AG04450 (cell line): ENCODE data around the gene PROSER1. TPM values are rescaled to one million over a fixed set of nuclear protein-coding genes. Genes with fewer than 3 reads are reported as not detected.
A peak's percentile ranks its signal among the peaks of the same experiment; 100 is the strongest.

ENCODE experiments used
- CTCF ChIA-PET: fragments of 300-600, 350-600 bp; formaldehyde crosslinking; extraction: SDS; loops from one replicate; lab custom pipeline; 2022; ENCODE audit warnings: antibody characterized with exemption, inconsistent platforms; lab: Charles Lee
- POLR2A ChIA-PET: fragments of 350-600 bp; formaldehyde crosslinking; extraction: SDS; loops from one replicate; lab custom pipeline; 2021; ENCODE audit warnings: antibody characterized with exemption, inconsistent platforms; lab: Yijun Ruan, JAX
- DNase-seq: peaks from one replicate; pipeline ENCODE4 v3.0.0-alpha.2; 2011; ENCODE audit warnings: low read depth, low spot score
- H3K27ac ChIP-seq: one replicate; pipeline ENCODE4 v1.5.1; 2012; ENCODE audit warnings: low read depth, low read length, control low read depth
- H3K27me3 ChIP-seq: one replicate; pipeline ENCODE4 v1.6.0; 2012; ENCODE audit warnings: low read length; ENCODE audit not compliant: control insufficient read depth, insufficient read depth
- H3K4me3 ChIP-seq: 2 replicates; pipeline ENCODE4 v1.5.1; 2011; ENCODE audit warnings: mild to moderate bottlenecking, low read depth, low read length, control low read depth
- H3K9me3 ChIP-seq: 2 replicates; pipeline ENCODE4 v1.5.1; 2012; ENCODE audit warnings: low read length; ENCODE audit not compliant: control insufficient read depth, insufficient read depth
- polyA plus RNA-seq: library from polyadenylated mRNA; depleted of rRNA; stranded (reverse); fragments of >200 nt; gene quantifications from 2 replicates; pipeline ENCODE4 v1.2.3, GENCODE V29; 2011
- TF ChIP-seq, protein P1 (sequence below): IDR thresholded peaks from 2 replicates; pipeline ENCODE4 v1.5.1; 2011; ENCODE audit warnings: low read depth, low read length, control low read depth, inconsistent platforms

The PROSER1 gene
- polyA plus RNA-seq, 1 experiment: 19.4 TPM

DNA sequence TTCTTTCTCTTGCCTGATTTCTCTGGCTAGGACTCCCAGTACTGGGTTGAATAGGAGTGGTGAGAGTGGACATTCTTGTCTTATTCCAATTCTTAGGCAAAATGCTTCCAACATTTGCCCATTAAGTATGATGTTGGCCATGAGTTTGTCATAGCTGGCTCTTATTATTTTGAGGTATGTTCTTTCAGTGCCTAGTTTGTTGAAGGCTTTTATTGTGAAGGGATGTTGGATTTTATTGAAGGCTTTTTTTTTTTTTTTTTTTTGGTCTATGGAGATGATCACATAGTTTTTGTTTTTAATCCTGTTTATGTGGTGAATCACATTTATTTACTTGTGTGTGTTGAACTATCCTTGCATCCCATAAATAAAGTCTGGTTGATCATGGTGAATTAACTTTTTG is 20.2 kb upstream of the PROSER1 start:
- ChIA-PET CTCF (interaction anchor here (0.5 kb wide), 1 partner anchor 17 kb away, joined by 6 read pairs; no protein-coding TSS in a partner anchor), POLR2A (no interaction called here)
- DNase-seq: no peak
- H3K4me3 ChIP-seq: no peak overlapping the region
- H3K27me3 ChIP-seq: no peaks in the 10 kb centered on the region
- H3K9me3 ChIP-seq: no peaks in the 10 kb centered on the region
- TF ChIP-seq, protein P1, sequence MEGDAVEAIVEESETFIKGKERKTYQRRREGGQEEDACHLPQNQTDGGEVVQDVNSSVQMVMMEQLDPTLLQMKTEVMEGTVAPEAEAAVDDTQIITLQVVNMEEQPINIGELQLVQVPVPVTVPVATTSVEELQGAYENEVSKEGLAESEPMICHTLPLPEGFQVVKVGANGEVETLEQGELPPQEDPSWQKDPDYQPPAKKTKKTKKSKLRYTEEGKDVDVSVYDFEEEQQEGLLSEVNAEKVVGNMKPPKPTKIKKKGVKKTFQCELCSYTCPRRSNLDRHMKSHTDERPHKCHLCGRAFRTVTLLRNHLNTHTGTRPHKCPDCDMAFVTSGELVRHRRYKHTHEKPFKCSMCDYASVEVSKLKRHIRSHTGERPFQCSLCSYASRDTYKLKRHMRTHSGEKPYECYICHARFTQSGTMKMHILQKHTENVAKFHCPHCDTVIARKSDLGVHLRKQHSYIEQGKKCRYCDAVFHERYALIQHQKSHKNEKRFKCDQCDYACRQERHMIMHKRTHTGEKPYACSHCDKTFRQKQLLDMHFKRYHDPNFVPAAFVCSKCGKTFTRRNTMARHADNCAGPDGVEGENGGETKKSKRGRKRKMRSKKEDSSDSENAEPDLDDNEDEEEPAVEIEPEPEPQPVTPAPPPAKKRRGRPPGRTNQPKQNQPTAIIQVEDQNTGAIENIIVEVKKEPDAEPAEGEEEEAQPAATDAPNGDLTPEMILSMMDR: no peak
- H3K27ac ChIP-seq: no peak overlapping the region

DNA sequence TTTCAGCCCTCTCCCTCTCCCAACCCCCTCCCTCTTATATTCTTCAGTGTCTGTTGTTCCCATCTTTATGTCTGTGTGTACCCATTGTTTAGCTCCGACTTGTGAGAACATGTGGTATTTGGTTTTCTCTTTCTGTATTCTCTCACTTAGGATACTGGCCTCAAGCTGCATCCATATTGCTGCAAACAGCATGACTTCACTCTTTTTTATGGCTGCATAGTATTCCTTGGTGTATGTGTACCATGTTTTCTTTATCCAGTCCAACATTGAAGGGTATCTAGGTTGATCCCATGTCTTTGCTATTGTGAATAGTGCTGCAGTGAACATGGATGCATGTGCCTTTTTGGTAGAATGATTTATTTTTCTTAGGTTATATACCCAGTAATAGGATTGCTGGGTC is 18.1 kb upstream of the PROSER1 start:
- ChIA-PET CTCF (interaction anchor here (1.2 to 1.7 kb wide), 2 partner anchors 556 kb away, joined by 3 to 9 read pairs; no protein-coding TSS in a partner anchor), POLR2A (no interaction called here)
- H3K27me3 ChIP-seq: no peaks in the 10 kb centered on the region
- H3K9me3 ChIP-seq: no peaks in the 10 kb centered on the region
- H3K27ac ChIP-seq: no peak overlapping the region
- H3K4me3 ChIP-seq: no peak overlapping the region
- no peak for DNase-seq
- TF ChIP-seq, protein P1: no peak

DNA sequence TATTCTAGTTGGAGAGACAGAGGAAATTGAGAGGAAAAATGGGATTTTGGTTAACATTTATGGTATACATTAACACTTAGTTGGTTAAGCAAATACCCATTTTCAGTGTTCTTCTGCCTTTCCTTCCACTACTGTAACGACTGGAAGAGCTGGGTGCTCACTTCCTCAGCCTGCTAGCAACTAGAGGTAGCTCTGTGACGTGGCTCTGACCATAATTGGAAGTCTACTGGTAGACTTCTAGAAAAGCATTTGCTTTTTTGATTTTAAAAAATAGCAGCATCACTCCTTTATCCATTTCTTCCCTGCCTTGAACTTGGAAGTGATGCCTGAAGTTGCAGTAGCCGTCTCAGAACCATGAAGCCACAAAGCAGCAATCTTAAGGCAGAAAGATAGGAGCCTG is 16.2 kb upstream of the PROSER1 start:
- Histone ChIP-seq H3K4me3 (no peak overlapping the region), H3K9me3 (no peaks in the 10 kb centered on the region), H3K27me3 (no peaks in the 10 kb centered on the region), H3K27ac (no peak overlapping the region)
- DNase-seq: no peak
- TF ChIP-seq, protein P1: no peak
- CTCF ChIA-PET: interaction anchor here (0.9 kb wide), 1 partner anchor 559 kb away, joined by 3 read pairs; no protein-coding TSS in a partner anchor
- POLR2A ChIA-PET: no interaction called here

DNA sequence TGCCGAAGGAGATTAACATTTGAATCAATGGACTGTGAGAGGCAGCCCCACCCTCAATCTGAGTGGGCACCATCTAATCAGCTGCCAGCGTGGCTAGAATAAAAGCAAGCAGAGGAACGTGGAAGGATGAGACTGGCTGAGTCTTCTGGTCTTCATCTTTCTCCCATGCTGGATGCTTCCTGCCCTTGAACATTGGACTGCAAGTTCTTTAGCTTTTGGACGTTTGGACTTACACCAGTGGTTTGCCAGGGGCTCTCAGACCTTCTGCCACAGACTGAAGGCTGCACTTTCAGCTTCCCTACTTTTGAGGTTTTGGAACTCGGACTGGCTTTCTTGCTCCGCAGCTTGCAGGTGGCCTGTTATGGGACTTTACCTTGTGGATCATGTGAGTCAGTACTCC is 15.1 kb upstream of the PROSER1 start:
- TF ChIP-seq, protein P1: no peak
- no peak for DNase-seq
- H3K9me3 ChIP-seq: no peaks in the 10 kb centered on the region
- no peaks in the 10 kb centered on the region for H3K27me3 ChIP-seq
- H3K27ac ChIP-seq: no peak overlapping the region
- CTCF ChIA-PET: interaction anchor here (0.8 to 1.5 kb wide), 2 partner anchors 559 to 563 kb away, joined by 3 to 7 read pairs; no protein-coding TSS in a partner anchor
- H3K4me3 ChIP-seq: no peak overlapping the region
- POLR2A ChIA-PET: no interaction called here

DNA sequence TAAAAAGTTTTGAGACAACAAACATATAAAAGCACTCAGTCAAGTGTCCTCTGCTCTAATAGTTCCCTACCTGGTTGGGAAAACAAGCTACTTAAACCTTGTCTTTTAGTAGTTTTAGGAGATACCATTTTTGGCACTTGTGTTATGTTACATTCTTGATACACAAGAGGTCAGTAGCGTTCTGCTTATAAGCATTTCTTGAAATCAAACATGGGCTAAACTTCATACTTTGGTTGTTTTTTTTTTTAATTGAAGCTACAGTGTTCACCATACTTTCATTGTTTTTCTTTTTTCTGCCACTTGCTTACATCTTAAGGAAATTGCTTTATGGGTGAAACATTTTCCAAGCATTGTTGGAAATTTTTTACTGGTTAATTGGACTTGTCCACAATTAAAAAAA is 13.3 kb upstream of the PROSER1 start:
- CTCF ChIA-PET: interaction anchor here (0.5 to 2.6 kb wide), 32 partner anchors 8 to 1139 kb away, joined by 3 to 67 read pairs (median 4); no protein-coding TSS in a partner anchor

More for the DNA sequence above, 13.3 kb upstream of the PROSER1 start:
- no peak for DNase-seq
- no peaks in the 10 kb centered on the region for H3K27me3 ChIP-seq
- TF ChIP-seq, protein P1: peak; percentile 53
- POLR2A ChIA-PET: no interaction called here
- H3K27ac ChIP-seq: no peak overlapping the region
- H3K9me3 ChIP-seq: no peaks in the 10 kb centered on the region
- H3K4me3 ChIP-seq: no peak overlapping the region
